ENCODE data around the gene NFIA. TPM values are rescaled to one million over a fixed set of nuclear protein-coding genes. Genes with fewer than 3 reads are reported as not detected.

The NFIA gene
- total and polyA plus RNA-seq, 2 of the 13 experiments (the other 11 are each of a cell fraction or from before 2014, with no cell fraction given) = 14.7 to 28.5 TPM

DNA sequence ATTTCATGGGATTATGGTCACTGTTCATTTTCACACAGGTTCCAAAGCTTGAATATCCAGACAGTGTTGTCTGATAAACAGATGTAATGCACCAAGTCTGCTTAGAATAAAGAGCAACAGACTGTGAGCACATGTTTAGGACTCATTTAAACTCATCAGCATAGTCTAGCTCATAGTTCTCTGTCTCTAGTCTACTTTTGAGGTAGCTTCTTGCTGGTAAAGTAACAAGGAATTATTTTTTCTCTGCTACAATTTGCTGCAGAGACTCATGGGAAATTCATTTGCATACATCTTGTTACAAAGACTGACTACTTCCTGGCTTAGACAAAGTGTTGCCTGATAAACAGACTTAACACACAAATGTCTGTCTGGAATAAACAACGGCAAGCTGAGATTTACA is 187.2 kb downstream of the NFIA start:
- no peak for TF ChIP-seq MTF2 (CRISPR knock-in tag; IDR thresholded peaks at IDR 0.05; ENCODE audit: borderline replicate concordance)
- TF ChIP-seq ZNF605 (CRISPR knock-in tag; IDR thresholded peaks at IDR 0.05) = no peak
- TF ChIP-seq ZNF775 (CRISPR knock-in tag; IDR thresholded peaks at IDR 0.05; ENCODE audit: borderline replicate concordance) = no peak
- TF ChIP-seq MATR3 (CRISPR knock-in tag; IDR thresholded peaks at IDR 0.05) = no peak
- TF ChIP-seq ZFP90 (CRISPR knock-in tag; IDR thresholded peaks at IDR 0.05; ENCODE audit: borderline replicate concordance) = no peak
- TF ChIP-seq, protein P1, sequence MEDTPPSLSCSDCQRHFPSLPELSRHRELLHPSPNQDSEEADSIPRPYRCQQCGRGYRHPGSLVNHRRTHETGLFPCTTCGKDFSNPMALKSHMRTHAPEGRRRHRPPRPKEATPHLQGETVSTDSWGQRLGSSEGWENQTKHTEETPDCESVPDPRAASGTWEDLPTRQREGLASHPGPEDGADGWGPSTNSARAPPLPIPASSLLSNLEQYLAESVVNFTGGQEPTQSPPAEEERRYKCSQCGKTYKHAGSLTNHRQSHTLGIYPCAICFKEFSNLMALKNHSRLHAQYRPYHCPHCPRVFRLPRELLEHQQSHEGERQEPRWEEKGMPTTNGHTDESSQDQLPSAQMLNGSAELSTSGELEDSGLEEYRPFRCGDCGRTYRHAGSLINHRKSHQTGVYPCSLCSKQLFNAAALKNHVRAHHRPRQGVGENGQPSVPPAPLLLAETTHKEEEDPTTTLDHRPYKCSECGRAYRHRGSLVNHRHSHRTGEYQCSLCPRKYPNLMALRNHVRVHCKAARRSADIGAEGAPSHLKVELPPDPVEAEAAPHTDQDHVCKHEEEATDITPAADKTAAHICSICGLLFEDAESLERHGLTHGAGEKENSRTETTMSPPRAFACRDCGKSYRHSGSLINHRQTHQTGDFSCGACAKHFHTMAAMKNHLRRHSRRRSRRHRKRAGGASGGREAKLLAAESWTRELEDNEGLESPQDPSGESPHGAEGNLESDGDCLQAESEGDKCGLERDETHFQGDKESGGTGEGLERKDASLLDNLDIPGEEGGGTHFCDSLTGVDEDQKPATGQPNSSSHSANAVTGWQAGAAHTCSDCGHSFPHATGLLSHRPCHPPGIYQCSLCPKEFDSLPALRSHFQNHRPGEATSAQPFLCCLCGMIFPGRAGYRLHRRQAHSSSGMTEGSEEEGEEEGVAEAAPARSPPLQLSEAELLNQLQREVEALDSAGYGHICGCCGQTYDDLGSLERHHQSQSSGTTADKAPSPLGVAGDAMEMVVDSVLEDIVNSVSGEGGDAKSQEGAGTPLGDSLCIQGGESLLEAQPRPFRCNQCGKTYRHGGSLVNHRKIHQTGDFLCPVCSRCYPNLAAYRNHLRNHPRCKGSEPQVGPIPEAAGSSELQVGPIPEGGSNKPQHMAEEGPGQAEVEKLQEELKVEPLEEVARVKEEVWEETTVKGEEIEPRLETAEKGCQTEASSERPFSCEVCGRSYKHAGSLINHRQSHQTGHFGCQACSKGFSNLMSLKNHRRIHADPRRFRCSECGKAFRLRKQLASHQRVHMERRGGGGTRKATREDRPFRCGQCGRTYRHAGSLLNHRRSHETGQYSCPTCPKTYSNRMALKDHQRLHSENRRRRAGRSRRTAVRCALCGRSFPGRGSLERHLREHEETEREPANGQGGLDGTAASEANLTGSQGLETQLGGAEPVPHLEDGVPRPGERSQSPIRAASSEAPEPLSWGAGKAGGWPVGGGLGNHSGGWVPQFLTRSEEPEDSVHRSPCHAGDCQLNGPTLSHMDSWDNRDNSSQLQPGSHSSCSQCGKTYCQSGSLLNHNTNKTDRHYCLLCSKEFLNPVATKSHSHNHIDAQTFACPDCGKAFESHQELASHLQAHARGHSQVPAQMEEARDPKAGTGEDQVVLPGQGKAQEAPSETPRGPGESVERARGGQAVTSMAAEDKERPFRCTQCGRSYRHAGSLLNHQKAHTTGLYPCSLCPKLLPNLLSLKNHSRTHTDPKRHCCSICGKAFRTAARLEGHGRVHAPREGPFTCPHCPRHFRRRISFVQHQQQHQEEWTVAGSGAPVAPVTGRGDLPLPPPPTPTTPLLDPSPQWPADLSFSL (CRISPR knock-in tag; IDR thresholded peaks at IDR 0.05) = no peak
- TF ChIP-seq, protein P2, sequence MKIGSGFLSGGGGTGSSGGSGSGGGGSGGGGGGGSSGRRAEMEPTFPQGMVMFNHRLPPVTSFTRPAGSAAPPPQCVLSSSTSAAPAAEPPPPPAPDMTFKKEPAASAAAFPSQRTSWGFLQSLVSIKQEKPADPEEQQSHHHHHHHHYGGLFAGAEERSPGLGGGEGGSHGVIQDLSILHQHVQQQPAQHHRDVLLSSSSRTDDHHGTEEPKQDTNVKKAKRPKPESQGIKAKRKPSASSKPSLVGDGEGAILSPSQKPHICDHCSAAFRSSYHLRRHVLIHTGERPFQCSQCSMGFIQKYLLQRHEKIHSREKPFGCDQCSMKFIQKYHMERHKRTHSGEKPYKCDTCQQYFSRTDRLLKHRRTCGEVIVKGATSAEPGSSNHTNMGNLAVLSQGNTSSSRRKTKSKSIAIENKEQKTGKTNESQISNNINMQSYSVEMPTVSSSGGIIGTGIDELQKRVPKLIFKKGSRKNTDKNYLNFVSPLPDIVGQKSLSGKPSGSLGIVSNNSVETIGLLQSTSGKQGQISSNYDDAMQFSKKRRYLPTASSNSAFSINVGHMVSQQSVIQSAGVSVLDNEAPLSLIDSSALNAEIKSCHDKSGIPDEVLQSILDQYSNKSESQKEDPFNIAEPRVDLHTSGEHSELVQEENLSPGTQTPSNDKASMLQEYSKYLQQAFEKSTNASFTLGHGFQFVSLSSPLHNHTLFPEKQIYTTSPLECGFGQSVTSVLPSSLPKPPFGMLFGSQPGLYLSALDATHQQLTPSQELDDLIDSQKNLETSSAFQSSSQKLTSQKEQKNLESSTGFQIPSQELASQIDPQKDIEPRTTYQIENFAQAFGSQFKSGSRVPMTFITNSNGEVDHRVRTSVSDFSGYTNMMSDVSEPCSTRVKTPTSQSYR (CRISPR knock-in tag; IDR thresholded peaks at IDR 0.05; ENCODE audit: borderline replicate concordance) = no peak
- TF ChIP-seq, protein P3, sequence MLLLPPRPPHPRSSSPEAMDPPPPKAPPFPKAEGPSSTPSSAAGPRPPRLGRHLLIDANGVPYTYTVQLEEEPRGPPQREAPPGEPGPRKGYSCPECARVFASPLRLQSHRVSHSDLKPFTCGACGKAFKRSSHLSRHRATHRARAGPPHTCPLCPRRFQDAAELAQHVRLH (CRISPR knock-in tag; IDR thresholded peaks at IDR 0.05; ENCODE audit: borderline replicate concordance, low read depth) = no peak
- TF ChIP-seq TAF1 (CRISPR knock-in tag; IDR thresholded peaks at IDR 0.05) = no peak
- TF ChIP-seq HDAC1 (CRISPR knock-in tag; IDR thresholded peaks at IDR 0.05) = no peak
- TF ChIP-seq ZNF296 (CRISPR knock-in tag; conservative IDR thresholded peaks at IDR 0.05) = no peak
- TF ChIP-seq ZNF282 (IDR thresholded peaks at IDR 0.05; ENCODE audit: partially characterized antibody) = no peak
- TF ChIP-seq, protein P4, sequence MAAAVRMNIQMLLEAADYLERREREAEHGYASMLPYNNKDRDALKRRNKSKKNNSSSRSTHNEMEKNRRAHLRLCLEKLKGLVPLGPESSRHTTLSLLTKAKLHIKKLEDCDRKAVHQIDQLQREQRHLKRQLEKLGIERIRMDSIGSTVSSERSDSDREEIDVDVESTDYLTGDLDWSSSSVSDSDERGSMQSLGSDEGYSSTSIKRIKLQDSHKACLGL (CRISPR knock-in tag; IDR thresholded peaks at IDR 0.05) = no peak
- no peak for TF ChIP-seq ZNF207 (IDR thresholded peaks at IDR 0.05; ENCODE audit: borderline replicate concordance)
- TF ChIP-seq ZNF547 (CRISPR knock-in tag; IDR thresholded peaks at IDR 0.05) = no peak
- 100% methylated on average over 1 of the region's 1 CpG for WGBS (ENCODE audit: low lambda C conversion rate)
- ATAC-seq (no peak), DNase-seq (ENCODE audit: low spot score) (no peak), FAIRE-seq (no peak)
- ChIA-PET POLR2A (no interaction called here), CTCF (ENCODE audit: low intra/inter-chr PET ratio, low total read pairs) (no interaction called here)
- H3K4me3 ChIP-seq (replicated peaks in 1 of 3; ENCODE audit: insufficient read depth in 1 of 3, low read depth in 2 of 3, low read length in 3 of 3) = no peak overlapping the region
- BruUV-seq (replicated peaks) = no TSS peak
- H3K36me3 ChIP-seq (replicated peaks in 1 of 2; ENCODE audit: control insufficient read depth in 1 of 2, insufficient read depth in 2 of 2, low read length in 2 of 2) = no peaks in the 10 kb centered on the region
- peaks cover 71% of the 10 kb centered on the region for H3K79me2 ChIP-seq (ENCODE audit: insufficient read depth, low read length)
- H3K4me1 ChIP-seq (ENCODE audit: insufficient read depth, low read length) = peaks cover 73% of the 10 kb centered on the region
- no peaks in the 10 kb centered on the region for H3K27me3 ChIP-seq (ENCODE audit: control insufficient read depth in 1 of 2, insufficient read depth in 2 of 2, low read length in 2 of 2)
- H3K4me2 ChIP-seq (ENCODE audit: low read depth, low read length) = no peak overlapping the region
- in situ Hi-C loops (cut with HindIII; ENCODE audit: extremely low pct_ligation_motif_present, low pct_unique_long_range_greater_than_20kb) (no loop called here), intact Hi-C loops (cut with micrococcal nuclease; ENCODE audit: unreplicated experiment) (no loop called here)
- H3K9ac ChIP-seq (ENCODE audit: insufficient read depth, low read depth, low read length) = no peak overlapping the region
- H4K20me1 ChIP-seq (ENCODE audit: insufficient read depth, low read length) = no peaks in the 10 kb centered on the region
- no peak overlapping the region for H2AFZ ChIP-seq (ENCODE audit: low read length)
- no peaks in the 10 kb centered on the region for H3K9me3 ChIP-seq (ENCODE audit: low read length)
- no peak overlapping the region for H3K27ac ChIP-seq (ENCODE audit: extremely low read length, insufficient read depth, low read length)
